ENCODE measurements around the gene KXD1.
A peak's percentile ranks its signal among the peaks of the same experiment; 100 is the strongest.

DNA sequence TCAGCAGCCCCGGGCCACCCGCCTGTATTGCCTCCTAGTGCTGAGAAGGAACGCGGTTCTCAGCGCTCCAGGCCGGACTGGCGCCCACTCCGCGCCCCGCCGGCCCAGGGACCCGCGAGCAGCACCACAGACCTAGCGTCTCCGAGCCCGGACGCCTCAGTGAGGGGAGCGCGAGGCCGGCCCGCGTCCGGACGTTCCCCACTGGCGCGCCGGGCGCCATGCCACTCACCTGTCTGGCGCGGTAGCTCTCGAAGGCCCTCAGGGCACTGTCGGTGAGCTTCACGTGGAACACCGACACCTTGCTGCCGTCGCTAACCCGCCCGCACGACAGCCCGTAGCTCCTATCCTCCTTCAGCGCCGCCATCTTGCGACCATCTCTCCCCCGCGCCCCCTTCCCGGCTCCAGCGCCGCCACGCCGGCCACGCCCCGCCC, 36.0 kb upstream of the KXD1 start, which contains the start of gene ELL:
- TF ChIP-seq, protein P1, sequence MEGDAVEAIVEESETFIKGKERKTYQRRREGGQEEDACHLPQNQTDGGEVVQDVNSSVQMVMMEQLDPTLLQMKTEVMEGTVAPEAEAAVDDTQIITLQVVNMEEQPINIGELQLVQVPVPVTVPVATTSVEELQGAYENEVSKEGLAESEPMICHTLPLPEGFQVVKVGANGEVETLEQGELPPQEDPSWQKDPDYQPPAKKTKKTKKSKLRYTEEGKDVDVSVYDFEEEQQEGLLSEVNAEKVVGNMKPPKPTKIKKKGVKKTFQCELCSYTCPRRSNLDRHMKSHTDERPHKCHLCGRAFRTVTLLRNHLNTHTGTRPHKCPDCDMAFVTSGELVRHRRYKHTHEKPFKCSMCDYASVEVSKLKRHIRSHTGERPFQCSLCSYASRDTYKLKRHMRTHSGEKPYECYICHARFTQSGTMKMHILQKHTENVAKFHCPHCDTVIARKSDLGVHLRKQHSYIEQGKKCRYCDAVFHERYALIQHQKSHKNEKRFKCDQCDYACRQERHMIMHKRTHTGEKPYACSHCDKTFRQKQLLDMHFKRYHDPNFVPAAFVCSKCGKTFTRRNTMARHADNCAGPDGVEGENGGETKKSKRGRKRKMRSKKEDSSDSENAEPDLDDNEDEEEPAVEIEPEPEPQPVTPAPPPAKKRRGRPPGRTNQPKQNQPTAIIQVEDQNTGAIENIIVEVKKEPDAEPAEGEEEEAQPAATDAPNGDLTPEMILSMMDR (conservative IDR thresholded peaks at IDR 0.05): no peak; the same call in 1 of the 2 replicates
- peak; percentile 71; the same call in 1 of the 2 replicates for TF ChIP-seq ZFX (IDR thresholded peaks at IDR 0.05)

All from C4-2B (cell line).